Measurements from ENCODE around the gene SEPTIN14.

GRCh38 chr7:55776196-55776595 lies 86.4 kb downstream of the SEPTIN14 start:
- TF ChIP-seq, protein P1, sequence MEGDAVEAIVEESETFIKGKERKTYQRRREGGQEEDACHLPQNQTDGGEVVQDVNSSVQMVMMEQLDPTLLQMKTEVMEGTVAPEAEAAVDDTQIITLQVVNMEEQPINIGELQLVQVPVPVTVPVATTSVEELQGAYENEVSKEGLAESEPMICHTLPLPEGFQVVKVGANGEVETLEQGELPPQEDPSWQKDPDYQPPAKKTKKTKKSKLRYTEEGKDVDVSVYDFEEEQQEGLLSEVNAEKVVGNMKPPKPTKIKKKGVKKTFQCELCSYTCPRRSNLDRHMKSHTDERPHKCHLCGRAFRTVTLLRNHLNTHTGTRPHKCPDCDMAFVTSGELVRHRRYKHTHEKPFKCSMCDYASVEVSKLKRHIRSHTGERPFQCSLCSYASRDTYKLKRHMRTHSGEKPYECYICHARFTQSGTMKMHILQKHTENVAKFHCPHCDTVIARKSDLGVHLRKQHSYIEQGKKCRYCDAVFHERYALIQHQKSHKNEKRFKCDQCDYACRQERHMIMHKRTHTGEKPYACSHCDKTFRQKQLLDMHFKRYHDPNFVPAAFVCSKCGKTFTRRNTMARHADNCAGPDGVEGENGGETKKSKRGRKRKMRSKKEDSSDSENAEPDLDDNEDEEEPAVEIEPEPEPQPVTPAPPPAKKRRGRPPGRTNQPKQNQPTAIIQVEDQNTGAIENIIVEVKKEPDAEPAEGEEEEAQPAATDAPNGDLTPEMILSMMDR (conservative IDR thresholded peaks at IDR 0.05 in 1 of 2, IDR thresholded peaks at IDR 0.05 in 1 of 2; ENCODE audit: extremely low read depth in 1 of 2, insufficient read depth in 1 of 2, low read depth in 1 of 2, low read length in 2 of 2): no peak
- no peak for TF ChIP-seq EZH2 (IDR thresholded peaks at IDR 0.05; ENCODE audit: borderline replicate concordance, low read length)

All from mammary epithelial cell (primary cell).